Activated T-cell treated with anti-CD3 and anti-CD28 coated beads for 24 hours (primary cell): ENCODE data around the gene ZNF776.
"Not testable (repeated sequence)": the region's sequence is repeated elsewhere in the genome, so short reads cannot be mapped to it uniquely, and the experiment has no call there.

Source experiments
- DNase-seq: peaks from one replicate; pipeline ENCODE4 v3.0.0-alpha.2; 2020; ENCODE audit warnings: low read depth

Gene ZNF776

DNA sequence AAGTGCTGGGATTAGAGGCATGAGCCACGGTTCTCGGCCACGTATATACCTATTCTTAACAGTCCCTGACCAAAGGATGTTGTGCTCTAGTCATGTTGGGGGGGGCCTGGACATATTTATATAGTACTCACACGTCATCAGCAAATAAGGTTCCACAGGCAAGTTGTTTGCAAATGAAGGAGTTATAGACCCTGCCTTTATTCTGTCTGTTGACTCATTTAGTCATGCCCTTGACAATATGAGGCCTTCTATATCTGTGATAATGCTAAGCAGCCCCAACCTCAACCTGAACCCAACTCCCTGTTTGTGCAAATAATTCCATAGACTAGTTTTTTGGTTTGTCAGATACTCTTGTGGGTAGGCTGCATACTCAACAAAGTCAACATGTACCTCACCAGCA is 31.7 kb downstream of the ZNF776 start:
- no peak for DNase-seq

DNA sequence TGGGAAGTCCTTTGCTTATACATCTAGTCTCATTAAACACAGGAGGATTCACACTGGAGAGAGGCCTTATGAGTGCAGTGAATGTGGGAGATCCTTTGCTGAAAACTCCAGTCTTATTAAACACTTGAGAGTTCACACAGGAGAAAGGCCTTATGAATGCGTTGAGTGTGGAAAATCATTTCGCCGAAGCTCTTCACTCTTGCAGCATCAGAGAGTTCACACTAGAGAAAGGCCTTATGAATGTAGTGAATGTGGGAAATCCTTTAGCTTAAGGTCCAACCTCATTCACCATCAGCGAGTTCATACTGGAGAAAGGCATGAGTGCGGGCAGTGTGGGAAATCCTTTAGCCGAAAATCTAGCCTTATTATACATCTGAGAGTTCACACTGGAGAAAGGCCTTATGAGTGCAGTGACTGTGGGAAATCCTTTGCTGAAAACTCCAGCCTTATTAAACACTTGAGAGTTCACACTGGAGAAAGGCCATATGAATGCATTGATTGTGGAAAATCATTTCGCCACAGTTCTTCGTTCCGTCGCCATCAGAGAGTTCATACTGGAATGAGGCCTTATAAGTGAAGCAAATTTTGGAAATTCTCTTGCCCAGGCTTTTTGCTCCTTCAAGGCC is 32.7 kb downstream of the ZNF776 start:
- DNase-seq: no peak

DNA sequence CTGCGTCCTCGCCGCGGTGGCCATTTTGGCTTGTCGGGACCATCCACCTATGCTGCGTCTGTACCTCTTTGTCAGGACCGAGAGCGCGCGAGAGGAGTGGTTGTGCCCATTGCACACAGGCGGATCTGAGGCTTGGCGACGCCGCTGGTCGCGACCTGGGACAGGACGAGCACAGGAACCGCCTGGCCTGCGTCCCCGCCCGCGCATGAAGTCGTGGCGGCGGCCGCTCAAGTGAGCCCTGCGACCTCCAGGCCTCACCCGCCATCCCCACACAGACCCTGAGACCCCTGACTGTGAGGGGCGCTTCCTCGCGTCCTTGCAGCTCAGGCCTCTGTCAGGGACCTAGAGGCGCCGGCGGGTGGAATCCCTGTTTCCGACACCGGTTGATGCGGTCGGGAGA is 39.7 kb downstream of the ZNF776 start:
- no peak for DNase-seq

DNA sequence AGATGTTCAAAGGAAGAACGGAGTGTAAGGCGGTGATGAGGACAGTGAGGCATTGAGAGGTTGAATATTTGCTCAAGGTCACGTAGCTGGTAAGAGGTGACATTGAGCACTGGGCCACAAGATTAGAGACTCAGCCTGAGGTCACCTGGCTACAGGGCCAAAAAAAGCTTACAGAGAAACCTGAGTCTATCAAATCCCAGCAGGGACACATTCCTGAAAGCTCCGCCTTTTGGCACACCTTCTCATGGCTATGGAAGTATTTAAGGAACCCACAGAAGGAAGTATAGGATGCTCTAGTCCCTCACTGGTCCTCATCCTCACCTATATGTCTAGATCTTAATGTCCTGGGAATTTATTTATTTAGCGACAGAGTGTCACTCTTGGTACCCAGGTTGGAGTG is 40.3 kb downstream of the ZNF776 start:
- no peak for DNase-seq

DNA sequence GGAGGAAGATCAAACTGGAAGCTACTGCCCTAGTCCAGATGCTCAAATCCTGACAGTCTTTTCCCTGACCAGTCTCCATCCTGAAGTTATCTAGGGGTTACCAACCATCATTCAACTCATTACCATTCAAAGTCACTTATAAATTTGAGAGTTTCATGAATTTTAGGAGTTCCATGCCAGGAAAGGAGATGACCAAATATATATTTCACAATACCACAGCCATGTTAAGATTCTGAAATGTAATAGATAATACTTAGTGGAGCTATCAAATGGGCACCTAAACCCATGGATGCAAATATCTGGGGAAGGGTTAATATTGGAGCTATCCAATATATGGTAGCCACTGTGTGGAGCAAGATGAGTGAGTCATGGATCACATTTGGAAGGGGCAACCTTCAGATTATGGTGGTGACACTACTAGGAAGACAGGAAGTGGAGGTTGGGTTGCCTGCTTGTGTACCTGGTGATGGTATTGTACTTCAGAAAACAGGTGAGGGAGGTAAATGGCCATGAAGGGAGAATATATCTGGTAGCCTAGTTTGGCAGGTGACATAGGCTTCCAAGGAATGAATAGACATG is 41.6 kb downstream of the ZNF776 start:
- DNase-seq: no peak

DNA sequence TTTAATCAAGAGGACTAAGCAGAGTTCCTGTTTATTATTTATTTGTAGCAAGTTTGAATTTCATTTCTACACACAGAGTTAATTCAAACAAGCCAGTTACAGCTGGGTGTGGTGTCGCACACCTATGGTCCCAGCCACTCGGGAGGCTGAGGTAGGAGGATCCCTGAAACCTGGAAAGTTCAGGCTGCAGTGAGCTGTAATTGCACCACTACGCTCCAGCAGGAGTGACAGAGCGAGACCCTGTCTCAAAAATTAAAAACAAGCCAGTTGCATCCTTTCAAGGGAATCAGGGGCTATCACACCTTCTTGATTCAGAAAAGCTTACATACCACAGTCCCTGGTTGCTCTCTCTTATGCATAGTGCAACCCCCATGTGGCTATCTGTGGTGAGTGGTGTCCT is 42.7 kb downstream of the ZNF776 start:
- DNase-seq: no peak

DNA sequence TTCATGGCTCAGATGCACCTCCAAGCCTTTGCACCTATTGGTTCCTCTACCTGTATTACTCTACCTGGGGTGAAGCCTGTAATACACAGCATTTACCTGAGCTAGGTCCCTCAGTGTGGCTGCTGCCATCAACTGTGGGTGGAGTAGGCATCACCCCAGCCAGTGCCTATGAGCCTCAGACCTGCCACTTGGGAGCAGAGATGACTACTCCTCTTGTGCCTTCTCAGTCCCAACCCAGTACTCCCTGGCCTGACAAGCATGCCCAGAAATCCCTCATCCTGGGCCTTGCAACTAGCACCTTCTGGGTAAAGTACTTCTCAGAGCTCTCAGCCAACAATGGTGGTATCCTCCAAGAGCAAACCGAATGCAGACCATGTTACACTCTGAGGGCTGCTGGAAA is 50.0 kb downstream of the ZNF776 start:
- not testable (repeated sequence) for DNase-seq

DNA sequence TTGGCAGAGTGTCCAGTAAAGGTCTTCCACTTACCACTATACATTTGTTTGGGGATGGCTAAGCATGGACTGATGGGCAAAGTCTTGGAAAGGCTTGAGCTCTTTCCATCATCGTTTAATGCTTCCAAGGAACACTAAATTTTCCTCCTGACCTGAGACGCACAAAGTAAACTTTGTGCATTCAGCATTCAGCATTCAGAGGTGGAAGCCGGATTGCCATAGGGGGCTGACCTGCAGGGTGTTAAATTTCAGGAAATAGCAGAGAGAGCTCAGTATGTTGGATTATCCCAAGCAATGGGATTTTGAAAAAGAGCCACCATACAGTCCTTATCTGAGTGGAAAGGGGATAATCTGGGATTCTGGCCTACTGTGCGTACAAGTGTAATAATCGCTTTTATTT is 54.1 kb downstream of the ZNF776 start:
- DNase-seq: no peak

DNA sequence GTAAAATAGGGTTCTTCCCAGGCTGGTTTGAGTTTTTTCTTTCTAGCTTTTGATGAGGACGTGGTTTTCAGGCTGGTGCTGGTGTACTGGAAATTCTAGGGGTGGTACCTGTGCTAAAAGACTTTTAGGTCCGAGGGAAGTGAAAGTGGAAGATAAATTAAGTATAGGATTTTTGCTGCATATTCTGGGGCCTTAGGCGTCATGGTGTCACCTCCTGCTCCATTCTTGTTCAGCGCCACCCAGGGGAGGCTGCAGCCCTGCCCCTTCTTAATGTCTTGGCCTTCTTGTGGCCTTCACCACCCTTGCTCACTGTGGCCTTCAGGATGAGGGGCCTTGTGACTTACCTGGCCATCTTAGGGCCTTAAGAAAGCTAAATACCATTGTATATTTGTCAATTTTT is 55.7 kb downstream of the ZNF776 start:
- no peak for DNase-seq

DNA sequence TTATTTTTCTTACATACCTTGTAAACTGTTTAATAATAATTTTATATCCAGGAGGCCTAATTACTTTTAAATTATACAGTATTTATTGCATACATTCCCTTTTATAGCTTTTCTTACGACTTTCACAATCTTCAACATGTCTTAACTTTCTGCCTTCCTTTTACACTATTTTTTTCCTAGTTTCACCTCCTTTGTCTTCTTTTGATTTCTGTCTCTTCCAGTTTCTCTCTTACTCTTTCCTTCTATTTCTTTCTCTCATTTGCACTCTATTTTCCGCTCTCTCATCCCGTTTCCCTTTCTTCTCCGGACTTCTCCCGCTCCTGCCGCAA is 56.6 kb downstream of the ZNF776 start:
- DNase-seq: no peak

DNA sequence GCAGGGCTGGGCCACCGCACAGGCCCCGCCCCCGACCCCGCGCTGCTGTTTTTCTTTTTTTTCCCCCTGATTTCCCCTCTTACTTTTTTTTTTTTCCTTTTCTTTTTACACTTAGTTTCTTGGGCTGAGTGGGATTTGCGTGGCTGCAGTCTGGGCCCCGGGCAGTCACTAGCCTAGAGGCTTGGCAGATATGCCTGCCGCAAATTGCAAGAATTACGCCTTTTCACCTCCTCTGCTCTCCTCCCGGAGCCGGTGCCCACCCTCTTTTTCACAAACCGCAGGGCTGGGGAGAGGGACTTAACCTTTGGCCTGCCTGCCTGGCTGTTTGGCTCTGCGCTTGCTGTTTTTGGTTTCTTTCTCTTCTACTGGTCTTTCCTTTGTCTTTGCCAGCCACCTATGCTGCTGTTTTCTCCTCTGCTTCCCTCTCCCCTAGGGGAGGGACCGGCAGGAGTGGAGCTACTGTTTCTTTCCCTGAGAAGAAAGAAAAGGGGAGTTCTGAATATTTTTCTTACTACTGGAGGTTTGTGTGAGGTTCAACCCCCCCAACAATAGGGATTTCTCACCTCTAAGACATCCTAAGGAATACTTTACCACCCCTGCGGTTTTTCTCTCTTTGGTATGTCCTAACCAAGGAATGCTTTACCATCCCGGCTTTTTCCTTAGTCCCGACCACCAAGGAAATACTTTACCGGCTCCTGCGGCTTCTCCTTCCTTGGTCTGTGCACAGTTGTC is 57.1 kb downstream of the ZNF776 start:
- DNase-seq: no peak

DNA sequence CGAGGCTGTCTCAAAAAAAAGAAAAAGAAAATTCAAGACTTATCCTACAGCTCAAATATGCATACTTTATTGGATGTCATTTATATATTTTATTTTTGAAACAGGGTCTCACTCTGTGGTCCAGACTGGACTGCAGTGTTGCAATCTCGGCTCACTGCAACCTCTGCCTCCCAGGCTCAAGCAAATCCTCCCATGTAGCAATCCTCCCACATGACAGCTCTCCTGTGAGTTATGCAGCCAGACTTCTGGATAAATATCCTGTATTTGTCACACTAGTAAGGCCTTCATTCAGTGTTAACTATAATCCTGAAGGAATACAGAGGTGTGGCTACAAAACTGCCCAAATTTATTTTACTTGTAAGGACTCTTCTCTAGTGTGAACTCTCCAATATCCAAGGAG is 60.9 kb downstream of the ZNF776 start:
- DNase-seq: no peak
